RWPE2 (cell line): ENCODE measurements around the gene SYK.
A peak's percentile ranks its signal among the peaks of the same experiment; 100 is the strongest.

Source experiments
- ATAC-seq: fragments of 200-7000 bp; cut with Tn5 transposase; 3 replicates; pipeline ENCODE4 v1.9.1; 2021; ENCODE audit warnings: low read depth
- DNase-seq: peaks from one replicate; pipeline ENCODE4 v3.0.0-alpha.2; 2020; ENCODE audit warnings: low spot score
- H3K27ac ChIP-seq: fragments of 450-650 bp; 2 replicates; pipeline ENCODE4 v1.5.1; 2017; ENCODE audit warnings: mild to moderate bottlenecking; ENCODE audit not compliant: poor library complexity, severe bottlenecking
- H3K27me3 ChIP-seq: fragments of 250-450 bp; sonication (Bioruptor Pico); 2 replicates; pipeline ENCODE4 v1.5.1; 2021; ENCODE audit warnings: mild to moderate bottlenecking, moderate library complexity; ENCODE audit not compliant: insufficient read depth, poor library complexity, severe bottlenecking
- H3K36me3 ChIP-seq: fragments of 250-450 bp; sonication (Bioruptor Pico); 2 replicates; pipeline ENCODE4 v1.5.1; 2020; ENCODE audit warnings: low read depth, mild to moderate bottlenecking, moderate library complexity
- H3K4me1 ChIP-seq: fragments of 250-450 bp; sonication (Bioruptor Pico); 2 replicates; pipeline ENCODE4 v1.5.1; 2021; ENCODE audit warnings: mild to moderate bottlenecking, moderate library complexity; ENCODE audit not compliant: insufficient read depth, poor library complexity, severe bottlenecking
- H3K4me3 ChIP-seq: fragments of 250-450 bp; sonication (Bioruptor Pico); 2 replicates; pipeline ENCODE4 v1.5.1; 2021; ENCODE audit warnings: mild to moderate bottlenecking, moderate library complexity; ENCODE audit not compliant: severe bottlenecking
- H3K9me3 ChIP-seq: fragments of 250-450 bp; sonication (Bioruptor Pico); 2 replicates; pipeline ENCODE4 v1.5.1; 2021; ENCODE audit warnings: mild to moderate bottlenecking, moderate library complexity; ENCODE audit not compliant: severe bottlenecking
- CTCF ChIP-seq: fragments of 450-650 bp; IDR thresholded peaks from one replicate; pipeline ENCODE4 v1.5.1; 2017; ENCODE audit warnings: mild to moderate bottlenecking, moderate library complexity; ENCODE audit not compliant: poor library complexity, severe bottlenecking

The SYK gene

GRCh38 chr9:90870621-90871326, 69.2 kb downstream of the SYK start:
- H3K4me3 ChIP-seq: no peak overlapping the region
- no peaks in the 10 kb centered on the region for H3K4me1 ChIP-seq
- no peak for DNase-seq
- no peaks in the 10 kb centered on the region for H3K36me3 ChIP-seq
- ATAC-seq: peak; percentile 41; the same call in 1 of the 3 replicates
- peak; percentile 96 for TF ChIP-seq CTCF
- no peak overlapping the region for H3K27ac ChIP-seq
- H3K9me3 ChIP-seq: no peaks in the 10 kb centered on the region
- H3K27me3 ChIP-seq: no peaks in the 10 kb centered on the region

GRCh38 chr9:90871327-90871935, 69.8 kb downstream of the SYK start:
- TF ChIP-seq CTCF: peak; percentile 68
- Histone ChIP-seq H3K4me3 (no peak overlapping the region), H3K36me3 (no peaks in the 10 kb centered on the region), H3K27me3 (no peaks in the 10 kb centered on the region), H3K4me1 (no peaks in the 10 kb centered on the region), H3K27ac (no peak overlapping the region), H3K9me3 (no peaks in the 10 kb centered on the region)
- ATAC-seq: no peak
- no peak for DNase-seq

- Histone ChIP-seq H3K9me3 (no peaks in the 10 kb centered on the region), H3K36me3 (no peaks in the 10 kb centered on the region), H3K4me3 (no peak overlapping the region), H3K27me3 (no peaks in the 10 kb centered on the region), H3K4me1 (no peaks in the 10 kb centered on the region), H3K27ac (no peak overlapping the region)
- ATAC-seq (no peak), DNase-seq (no peak)
- TF ChIP-seq CTCF: no peak
Observed at GRCh38 chr9:90872835-90873294, 71.2 kb downstream of the SYK start.

- Histone ChIP-seq H3K4me1 (no peaks in the 10 kb centered on the region), H3K4me3 (no peak overlapping the region), H3K27me3 (no peaks in the 10 kb centered on the region), H3K9me3 (no peaks in the 10 kb centered on the region), H3K27ac (no peak overlapping the region), H3K36me3 (no peaks in the 10 kb centered on the region)
- no peak for TF ChIP-seq CTCF
- DNase-seq (no peak), ATAC-seq (no peak)
Observed at GRCh38 chr9:90873422-90873821, 71.8 kb downstream of the SYK start.

- no peaks in the 10 kb centered on the region for H3K27me3 ChIP-seq
- peak; percentile 8 for TF ChIP-seq CTCF
- no peak for ATAC-seq
- H3K9me3 ChIP-seq: no peaks in the 10 kb centered on the region
- H3K27ac ChIP-seq: no peak overlapping the region
- no peaks in the 10 kb centered on the region for H3K4me1 ChIP-seq
- no peaks in the 10 kb centered on the region for H3K36me3 ChIP-seq
- DNase-seq: no peak
- H3K4me3 ChIP-seq: no peak overlapping the region
Observed at GRCh38 chr9:90874194-90874593, 72.6 kb downstream of the SYK start.
